GM21515 (cell line): ENCODE data around the gene SMTNL1.

ENCODE experiments used
- ATAC-seq: cut with Tn5 transposase; IDR thresholded peaks from one replicate; pipeline ENCODE4 v1.9.1; 2021; ENCODE audit not compliant: unreplicated experiment

SMTNL1 gene

DNA sequence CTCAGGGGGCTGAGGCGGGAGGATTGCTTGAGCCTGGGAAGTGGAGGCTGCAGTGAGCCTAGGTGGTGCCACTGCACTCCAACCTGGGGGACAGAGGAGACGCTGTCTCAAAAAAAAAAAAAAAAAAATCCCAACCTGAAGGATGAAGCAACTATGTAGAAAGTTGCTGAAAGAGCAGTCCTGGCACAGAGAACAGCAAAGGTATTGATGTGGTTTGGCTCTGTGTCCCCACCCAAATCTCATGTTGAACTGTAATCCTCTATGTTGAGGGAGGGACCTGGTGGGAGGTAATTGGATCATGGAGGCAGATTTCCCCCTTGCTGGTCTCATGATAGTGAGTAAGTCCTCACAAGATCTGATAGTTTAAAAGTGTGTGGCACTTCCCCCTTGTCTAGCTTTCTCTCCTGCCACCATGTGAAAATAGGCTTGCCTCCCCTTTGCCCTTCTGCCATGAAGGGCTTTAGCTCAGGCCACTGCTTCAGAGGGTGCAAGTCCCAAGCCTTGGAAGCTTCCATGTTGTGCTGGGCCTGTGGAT, 49.4 kb downstream of the SMTNL1 start:
- ATAC-seq = no peak

DNA sequence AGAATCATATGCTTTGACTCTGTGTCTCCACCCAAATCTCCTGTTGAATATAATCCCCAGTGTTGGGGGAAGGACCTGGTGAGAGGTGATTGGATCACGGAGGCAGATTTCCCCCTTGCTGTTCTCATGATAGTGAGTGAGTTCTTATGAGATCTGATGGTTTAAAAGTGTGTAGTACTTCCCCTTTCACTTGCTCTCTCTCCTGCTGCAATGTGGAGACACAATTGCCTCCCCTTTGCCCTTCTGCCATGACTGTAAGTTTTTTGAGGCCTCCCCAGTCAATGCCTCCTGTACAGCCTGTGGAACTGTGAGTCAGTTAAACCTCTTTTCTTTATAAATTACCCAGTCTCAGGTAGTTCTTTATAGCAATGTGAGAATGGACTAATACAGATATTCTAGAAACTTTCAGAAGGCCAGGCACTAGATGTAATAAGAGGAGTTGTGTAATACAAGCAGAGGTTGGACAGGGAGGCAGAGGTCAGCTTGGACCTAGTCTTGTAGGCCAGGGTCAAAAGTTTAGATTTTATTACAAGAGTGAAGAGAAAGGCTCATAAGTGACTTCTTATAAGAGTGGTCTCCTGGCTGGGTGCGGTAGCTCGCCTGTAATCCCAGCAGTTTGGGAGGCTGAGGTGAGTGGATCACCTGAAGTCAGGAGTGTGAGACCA, 50.8 kb downstream of the SMTNL1 start:
- no peak for ATAC-seq

- no peak for ATAC-seq
Measured at GRCh38 chr11:57596266-57596885, 59.0 kb downstream of the SMTNL1 start.

DNA sequence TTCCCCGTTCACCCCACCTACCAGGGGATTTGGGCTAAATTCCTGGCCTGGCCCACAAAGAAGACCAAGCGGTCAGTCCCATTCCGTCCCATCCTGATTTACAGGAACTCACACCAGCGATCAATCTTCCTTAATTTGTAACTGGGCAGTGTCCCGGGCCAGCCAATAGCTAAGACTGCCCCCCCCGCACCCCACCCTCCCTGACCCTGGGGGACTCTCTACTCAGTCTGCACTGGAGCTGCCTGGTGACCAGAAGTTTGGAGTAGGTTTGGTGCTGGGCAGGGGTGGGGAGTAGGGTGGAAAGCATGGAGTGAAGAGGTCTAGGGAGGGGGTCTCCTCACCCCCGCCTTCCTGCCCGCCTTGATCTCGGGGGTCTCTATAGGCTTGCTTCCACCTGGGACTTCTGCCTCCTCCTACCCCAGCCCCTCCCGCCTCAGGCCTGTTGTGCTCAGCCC, 60.1 kb downstream of the SMTNL1 start, which contains the start of gene SERPING1:
SERPING1 (plus strand) TSS at position 225 of the 455 bp plus-strand sequence. CDS start 586 bp downstream, outside the sequence.
- no peak for ATAC-seq

DNA sequence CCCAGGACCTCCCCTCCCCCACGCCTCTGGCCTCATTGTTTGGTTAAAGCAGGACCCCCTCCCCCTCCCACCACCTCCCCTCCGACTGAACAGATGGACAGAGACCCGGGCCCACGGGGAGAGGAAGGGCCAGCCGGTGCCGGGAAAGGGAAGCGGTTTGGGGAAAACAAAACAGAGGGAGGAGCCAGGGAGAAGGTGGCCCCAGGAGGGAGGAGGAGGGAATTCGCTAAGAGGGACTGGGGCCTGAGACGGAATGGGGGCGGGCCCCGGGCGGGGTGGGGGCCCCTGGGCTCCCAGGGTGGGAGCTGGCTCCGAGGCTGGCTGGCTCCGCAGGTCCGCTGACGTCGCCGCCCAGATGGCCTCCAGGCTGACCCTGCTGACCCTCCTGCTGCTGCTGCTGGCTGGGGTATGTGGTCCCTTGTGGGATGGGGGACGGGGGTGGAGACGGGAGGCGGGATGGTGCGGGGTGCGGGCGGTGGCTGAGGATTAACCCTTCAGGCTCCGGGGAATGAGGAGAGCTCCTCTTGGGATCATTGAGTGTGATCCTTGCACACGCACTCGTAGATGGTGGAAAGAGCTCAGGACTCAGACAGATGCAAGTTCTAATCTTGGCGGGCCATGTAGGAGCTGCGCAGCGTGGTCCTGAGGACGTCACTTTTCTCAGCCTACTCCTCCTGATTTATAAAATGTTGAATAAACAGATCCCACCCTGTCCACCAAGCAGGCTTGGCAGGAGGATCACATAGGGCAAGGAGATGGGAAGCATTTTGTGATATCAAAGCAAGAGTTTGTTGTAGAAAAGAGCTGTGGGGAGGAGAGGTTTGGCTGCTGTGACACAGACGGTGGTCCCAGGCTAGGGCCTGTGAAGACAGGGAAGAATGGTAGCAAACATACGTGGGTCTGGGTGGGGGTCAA, 60.8 kb downstream of the SMTNL1 start:
- no peak for ATAC-seq

DNA sequence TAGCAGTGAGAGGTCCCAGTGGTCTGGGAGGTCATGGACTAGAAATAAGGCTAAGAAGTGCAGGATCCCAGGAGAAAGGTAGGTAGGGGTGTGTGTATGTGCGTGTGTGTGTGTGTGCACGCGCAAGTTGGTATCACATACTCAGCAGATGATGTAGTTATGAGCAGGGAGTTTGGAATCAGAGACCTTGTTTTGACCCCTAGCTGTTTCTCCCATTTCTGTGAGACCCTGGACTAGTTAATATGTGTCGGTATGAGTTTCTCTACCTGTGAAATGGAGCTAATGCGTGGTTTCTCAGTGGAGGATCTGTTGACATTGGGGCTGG, 61.4 kb downstream of the SMTNL1 start:
- ATAC-seq = no peak

DNA sequence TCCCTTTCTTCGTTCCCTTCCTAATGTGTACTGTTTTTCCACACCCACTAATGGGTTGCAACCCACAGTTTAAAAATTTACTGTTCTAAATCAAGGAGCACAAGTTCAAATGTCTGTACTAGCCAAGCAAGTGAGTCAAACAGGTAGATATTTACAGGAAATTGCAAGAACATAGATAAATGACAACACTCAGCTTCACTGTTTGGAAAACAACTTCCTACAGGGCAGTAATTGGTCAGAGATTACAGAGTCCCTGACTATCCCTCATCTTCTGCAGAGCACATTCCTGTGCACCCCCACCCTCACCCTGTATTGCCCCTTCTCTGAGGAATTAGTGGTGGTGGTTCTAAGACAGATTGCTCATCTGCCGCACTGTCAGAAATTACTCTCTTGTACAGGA, 62.0 kb downstream of the SMTNL1 start:
- ATAC-seq = no peak
